ENCODE results near the gene GJA4. TPM values are rescaled to one million over a fixed set of nuclear protein-coding genes. Genes with fewer than 3 reads are reported as not detected.

Gene GJA4
- total RNA-seq (2022) = not detected in 2 replicates
- Bru-seq, nascent RNA = not detected
- not detected for BruChase-seq, experiment 1, labeled RNA remaining after a 2-hour chase
- BruChase-seq, experiment 2, labeled RNA remaining after a 6-hour chase = not detected
- long read RNA-seq = 0 reads

DNA sequence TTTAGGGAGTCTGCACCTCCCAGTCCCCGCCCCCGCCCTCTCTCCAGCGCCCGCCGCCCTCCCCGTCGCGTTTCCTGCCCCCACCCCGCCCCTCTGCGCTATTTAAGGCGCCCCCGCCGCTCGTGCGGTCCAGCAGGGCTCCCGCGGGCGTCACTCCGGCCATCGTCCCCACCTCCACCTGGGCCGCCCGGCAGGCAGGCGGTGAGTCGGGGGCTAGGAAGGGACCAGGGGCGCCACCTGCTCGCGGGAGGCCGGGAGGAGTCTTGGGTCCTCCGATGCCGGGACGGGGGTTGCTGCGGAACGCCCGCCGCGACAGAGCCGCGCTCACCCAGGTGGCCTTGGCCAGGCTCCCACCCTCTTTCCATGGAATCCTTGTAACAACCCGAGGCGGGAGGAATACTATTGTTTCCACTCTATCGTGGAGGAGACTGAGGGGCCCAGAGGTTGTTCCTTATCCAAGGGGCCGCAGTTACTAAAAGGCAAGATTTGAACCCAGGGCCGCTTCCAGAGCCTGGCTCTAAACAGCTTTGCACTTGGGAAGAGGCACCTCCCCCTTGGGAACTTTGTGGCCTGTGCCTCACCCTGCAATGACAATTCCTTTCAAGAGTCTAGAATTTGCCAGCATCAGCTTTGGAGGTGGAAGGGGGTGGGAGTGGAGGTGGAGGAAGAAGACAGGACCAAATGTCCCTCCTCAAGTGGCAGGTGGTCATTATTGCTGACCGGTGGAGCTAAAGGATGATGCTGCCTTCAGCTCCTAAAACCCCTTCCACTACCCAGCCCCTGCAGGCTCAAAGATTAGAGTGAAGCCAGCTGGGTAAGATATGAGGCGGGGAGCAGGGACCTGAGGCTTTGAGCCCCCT is at the start of gene GJA4:
TSS of gene GJA4 (plus strand) at position 132 of the 860 bp plus-strand sequence. CDS start 1,215 bp downstream, outside the sequence.
- no TSS peak for BruUV-seq (replicated peaks)
- Mint-ChIP-seq H3K4me1 (ENCODE audit: low read depth, unreplicated experiment) (no peaks in the 10 kb centered on the region), H3K9me3 (ENCODE audit: unreplicated experiment) (no peaks in the 10 kb centered on the region), H3K27me3 (ENCODE audit: insufficient read depth, unreplicated experiment) (no peaks in the 10 kb centered on the region), H3K27ac (ENCODE audit: unreplicated experiment) (no peak within 1 kb of the TSS), H3K36me3 (ENCODE audit: insufficient read depth, unreplicated experiment) (no peaks in the 10 kb centered on the region), H3K4me3 (ENCODE audit: unreplicated experiment) (no peak within 1 kb of the TSS)
- Histone ChIP-seq H3K4me3 (ENCODE audit: low read depth, low read length) (no peak within 1 kb of the TSS), H3K36me3 (ENCODE audit: control insufficient read depth, insufficient read depth, low read length) (no peaks in the 10 kb centered on the region), H3K27me3 (replicated peaks; ENCODE audit: control insufficient read depth, insufficient read depth, low read length) (no peaks in the 10 kb centered on the region), H3K9me3 (no peaks in the 10 kb centered on the region), H3K4me1 (no peaks in the 10 kb centered on the region)
- ChIA-PET POLR2A (no interaction called here), CTCF (no interaction called here)
- intact Hi-C loops (cut with micrococcal nuclease; ENCODE audit: unreplicated experiment) = no loop called here
- no peak for DNase-seq
- TF ChIP-seq CTCF (IDR thresholded peaks at IDR 0.05; ENCODE audit: insufficient read depth in 1 of 2, low read depth in 1 of 2, low read length in 1 of 2, severe bottlenecking in 1 of 2, unreplicated experiment in 1 of 2) = no peak

DNA sequence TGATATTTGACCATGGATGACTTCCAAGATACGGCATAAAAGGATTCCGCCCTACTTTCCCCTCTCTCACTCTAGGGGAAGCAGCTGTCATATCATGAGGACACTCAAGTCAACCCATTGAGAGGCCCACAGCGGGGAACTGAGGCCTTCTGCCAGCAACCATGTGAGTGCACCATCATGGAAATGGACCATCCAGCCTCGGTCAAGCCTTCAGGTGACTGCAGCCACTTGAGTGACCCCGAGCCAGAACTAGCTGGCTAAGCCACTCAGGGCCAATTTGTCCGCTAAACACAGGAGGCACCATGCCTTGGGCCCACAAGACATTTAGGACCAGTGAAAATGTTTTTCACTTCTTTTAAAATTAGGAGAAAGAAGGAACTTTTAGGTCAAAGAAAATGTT is 49.0 kb upstream of the GJA4 start:
- Mint-ChIP-seq H3K4me1 (ENCODE audit: low read depth, unreplicated experiment) (peaks cover 10% of the 10 kb centered on the region), H3K27ac (ENCODE audit: unreplicated experiment) (no peak overlapping the region), H3K4me3 (ENCODE audit: unreplicated experiment) (no peak overlapping the region)

More for the DNA sequence above, 49.0 kb upstream of the GJA4 start:
- H3K27me3 ChIP-seq (replicated peaks; ENCODE audit: control insufficient read depth, insufficient read depth, low read length) = no peaks in the 10 kb centered on the region
- DNase-seq = no peak
- Mint-ChIP-seq H3K9me3 (ENCODE audit: unreplicated experiment) (no peaks in the 10 kb centered on the region), H3K36me3 (ENCODE audit: insufficient read depth, unreplicated experiment) (no peaks in the 10 kb centered on the region), H3K27me3 (ENCODE audit: insufficient read depth, unreplicated experiment) (no peaks in the 10 kb centered on the region)
- H3K4me1 ChIP-seq = peaks cover 10% of the 10 kb centered on the region
- TF ChIP-seq CTCF (IDR thresholded peaks at IDR 0.05; ENCODE audit: insufficient read depth in 1 of 2, low read depth in 1 of 2, low read length in 1 of 2, severe bottlenecking in 1 of 2, unreplicated experiment in 1 of 2) = no peak
- no peaks in the 10 kb centered on the region for H3K36me3 ChIP-seq (ENCODE audit: control insufficient read depth, insufficient read depth, low read length)
- no peaks in the 10 kb centered on the region for H3K9me3 ChIP-seq
- H3K4me3 ChIP-seq (ENCODE audit: low read depth, low read length) = no peak overlapping the region
- intact Hi-C loops (cut with micrococcal nuclease; ENCODE audit: unreplicated experiment) = loop anchor here (2.0 to 5.0 kb wide), 4 partner anchors 63 to 631 kb away; no protein-coding TSS in a partner anchor
- POLR2A ChIA-PET = no interaction called here
- CTCF ChIA-PET = interaction anchor here (1.7 kb wide), 1 partner anchor 195 kb away, joined by 5 read pairs; no protein-coding TSS in a partner anchor
- BruUV-seq (replicated peaks) = no TSS peak

All from Caco-2 (cell line).